Parathyroid adenoma (tissue), 2 donors: ENCODE measurements around the gene RRAGA.

Source experiments
- H2AFZ ChIP-seq: fragments of 300-600 bp; sonication (generic); one replicate; pipeline ENCODE4 v1.7.0; 2017; ENCODE audit warnings: antibody characterized with exemption, mild to moderate bottlenecking
- H3K27ac ChIP-seq: fragments of 300-600 bp; sonication (generic); one replicate; pipeline ENCODE4 v1.7.0; 2017
- H3K27me3 ChIP-seq: fragments of 300-600 bp; sonication (generic); one replicate; pipeline ENCODE4 v1.7.0; 2017; ENCODE audit warnings: low read length; ENCODE audit not compliant: control insufficient read depth, insufficient read depth
- H3K36me3 ChIP-seq: fragments of 300-600 bp; sonication (generic); one replicate; pipeline ENCODE4 v1.7.0; 2017; ENCODE audit warnings: low read length; ENCODE audit not compliant: control insufficient read depth, insufficient read depth
- H3K4me1 ChIP-seq: fragments of 300-600 bp; sonication (generic); one replicate; pipeline ENCODE4 v1.7.0; 2017; ENCODE audit warnings: control low read depth
- H3K4me2 ChIP-seq: fragments of 300-600 bp; sonication (generic); one replicate; pipeline ENCODE4 v1.7.0; 2017; ENCODE audit warnings: low read length
- H3K4me3 ChIP-seq: fragments of 300-600 bp; sonication (generic); one replicate; pipeline ENCODE4 v1.7.0; 2017; ENCODE audit warnings: low read depth, low read length
- H3K79me2 ChIP-seq: fragments of 300-600 bp; sonication (generic); one replicate; pipeline ENCODE4 v1.7.0; 2017; ENCODE audit warnings: control low read depth
- H3K9ac ChIP-seq: fragments of 300-600 bp; sonication (generic); one replicate; pipeline ENCODE4 v1.7.0; 2017; ENCODE audit warnings: mild to moderate bottlenecking
- H3K9me3 ChIP-seq: fragments of 300-600 bp; sonication (generic); one replicate; pipeline ENCODE4 v1.7.0; 2017; ENCODE audit warnings: low read length; ENCODE audit not compliant: control insufficient read depth
- TF ChIP-seq, protein P1 (sequence below): fragments of 300-600 bp; sonication (generic); IDR thresholded peaks from one replicate; pipeline ENCODE4 v1.7.0; 2017; ENCODE audit warnings: antibody characterized with exemption, mild to moderate bottlenecking
- donor health status: primary hyperparathyroidism.

RRAGA gene

GRCh38 chr9:19036611-19037010, 12.6 kb upstream of the RRAGA start:
- no peak overlapping the region for H3K4me3 ChIP-seq
- TF ChIP-seq, protein P1, sequence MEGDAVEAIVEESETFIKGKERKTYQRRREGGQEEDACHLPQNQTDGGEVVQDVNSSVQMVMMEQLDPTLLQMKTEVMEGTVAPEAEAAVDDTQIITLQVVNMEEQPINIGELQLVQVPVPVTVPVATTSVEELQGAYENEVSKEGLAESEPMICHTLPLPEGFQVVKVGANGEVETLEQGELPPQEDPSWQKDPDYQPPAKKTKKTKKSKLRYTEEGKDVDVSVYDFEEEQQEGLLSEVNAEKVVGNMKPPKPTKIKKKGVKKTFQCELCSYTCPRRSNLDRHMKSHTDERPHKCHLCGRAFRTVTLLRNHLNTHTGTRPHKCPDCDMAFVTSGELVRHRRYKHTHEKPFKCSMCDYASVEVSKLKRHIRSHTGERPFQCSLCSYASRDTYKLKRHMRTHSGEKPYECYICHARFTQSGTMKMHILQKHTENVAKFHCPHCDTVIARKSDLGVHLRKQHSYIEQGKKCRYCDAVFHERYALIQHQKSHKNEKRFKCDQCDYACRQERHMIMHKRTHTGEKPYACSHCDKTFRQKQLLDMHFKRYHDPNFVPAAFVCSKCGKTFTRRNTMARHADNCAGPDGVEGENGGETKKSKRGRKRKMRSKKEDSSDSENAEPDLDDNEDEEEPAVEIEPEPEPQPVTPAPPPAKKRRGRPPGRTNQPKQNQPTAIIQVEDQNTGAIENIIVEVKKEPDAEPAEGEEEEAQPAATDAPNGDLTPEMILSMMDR, result no peak

DNA sequence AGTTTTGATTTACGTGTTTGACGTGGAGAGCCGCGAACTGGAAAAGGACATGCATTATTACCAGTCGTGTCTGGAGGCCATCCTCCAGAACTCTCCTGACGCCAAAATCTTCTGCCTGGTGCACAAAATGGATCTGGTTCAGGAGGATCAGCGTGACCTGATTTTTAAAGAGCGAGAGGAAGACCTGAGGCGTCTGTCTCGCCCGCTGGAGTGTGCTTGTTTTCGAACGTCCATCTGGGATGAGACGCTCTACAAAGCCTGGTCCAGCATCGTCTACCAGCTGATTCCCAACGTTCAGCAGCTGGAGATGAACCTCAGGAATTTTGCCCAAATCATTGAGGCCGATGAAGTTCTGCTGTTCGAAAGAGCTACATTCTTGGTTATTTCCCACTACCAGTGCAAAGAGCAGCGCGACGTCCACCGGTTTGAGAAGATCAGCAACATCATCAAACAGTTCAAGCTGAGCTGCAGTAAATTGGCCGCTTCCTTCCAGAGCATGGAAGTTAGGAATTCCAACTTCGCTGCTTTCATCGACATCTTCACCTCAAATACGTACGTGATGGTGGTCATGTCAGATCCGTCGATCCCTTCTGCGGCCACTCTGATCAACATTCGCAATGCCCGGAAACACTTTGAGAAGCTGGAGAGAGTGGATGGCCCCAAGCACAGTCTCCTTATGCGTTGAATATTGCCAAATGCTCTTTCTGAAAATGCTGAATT, 850 bp downstream of the RRAGA start:
- no peaks in the 10 kb centered on the region for H3K36me3 ChIP-seq
- H3K27me3 ChIP-seq, result no peaks in the 10 kb centered on the region
- peak overlapping the region; percentile 82 for H3K4me2 ChIP-seq
- H3K4me3 ChIP-seq, result peak overlapping the region; percentile 72
- no peaks in the 10 kb centered on the region for H3K79me2 ChIP-seq
- peak overlapping the region; percentile 81 for H3K27ac ChIP-seq
- TF ChIP-seq, protein P1, result no peak
- no peaks in the 10 kb centered on the region for H3K9me3 ChIP-seq
- H3K4me1 ChIP-seq, result peaks cover 6% of the 10 kb centered on the region
- peak overlapping the region; percentile 83 for H2AFZ ChIP-seq
- no peak overlapping the region for H3K9ac ChIP-seq

More at GRCh38 chr9:19036611-19037010, 12.6 kb upstream of the RRAGA start:
- Histone ChIP-seq H3K4me1 (no peaks in the 10 kb centered on the region), H2AFZ (no peak overlapping the region), H3K79me2 (no peaks in the 10 kb centered on the region), H3K9me3 (no peaks in the 10 kb centered on the region), H3K4me2 (no peak overlapping the region), H3K9ac (no peak overlapping the region), H3K36me3 (no peaks in the 10 kb centered on the region), H3K27me3 (no peaks in the 10 kb centered on the region), H3K27ac (no peak overlapping the region)

DNA sequence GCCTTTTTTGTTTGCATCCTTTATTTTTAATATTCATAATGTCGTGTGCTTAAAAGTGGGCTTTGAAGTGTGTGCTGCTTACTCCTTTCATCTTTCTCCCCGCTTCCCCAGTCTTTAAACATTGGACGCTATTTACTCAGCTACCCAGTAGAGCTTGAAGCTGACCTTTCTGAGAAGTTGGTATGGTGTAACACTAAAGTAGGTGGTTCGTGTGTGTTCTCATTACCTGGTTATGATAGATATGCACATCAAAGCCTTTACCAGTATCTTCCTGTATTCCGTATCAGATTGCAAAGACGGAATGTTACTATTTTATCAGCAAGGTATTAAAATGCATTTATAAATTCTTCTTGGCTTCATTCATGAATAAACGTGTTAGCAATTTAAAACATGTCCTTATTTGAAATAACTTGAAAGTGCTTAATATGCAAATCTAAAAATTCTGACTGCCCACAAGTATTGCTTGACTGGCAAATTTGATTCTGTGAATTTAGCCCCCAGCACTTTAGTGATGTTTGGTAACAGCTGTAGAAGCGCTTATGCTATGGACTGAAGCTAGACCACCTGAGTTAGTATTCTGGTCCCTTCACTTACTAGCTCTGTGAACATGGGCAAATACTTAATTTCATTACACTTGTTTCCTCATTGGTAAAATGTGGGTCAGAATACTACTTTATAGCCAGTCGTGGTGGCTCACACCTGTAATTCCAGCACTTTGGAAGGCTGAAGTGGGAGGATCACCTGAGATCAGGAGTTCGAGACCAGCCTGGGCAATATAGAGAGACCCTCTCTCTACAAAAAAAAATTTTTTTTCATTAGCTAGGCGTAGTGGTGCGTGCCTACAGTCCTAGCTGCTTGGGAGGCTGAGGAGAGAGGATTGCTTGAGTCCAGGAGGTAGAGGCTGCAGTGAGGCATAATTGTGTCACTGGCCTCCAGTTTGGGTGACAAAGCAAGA, 1.7 kb downstream of the RRAGA start:
- Histone ChIP-seq H3K79me2 (no peaks in the 10 kb centered on the region), H3K4me2 (peak overlapping the region; percentile 82), H3K4me3 (peak overlapping the region; percentile 1), H3K36me3 (no peaks in the 10 kb centered on the region), H3K27ac (no peak overlapping the region), H3K27me3 (no peaks in the 10 kb centered on the region), H2AFZ (no peak overlapping the region), H3K9ac (no peak overlapping the region), H3K9me3 (no peaks in the 10 kb centered on the region), H3K4me1 (peaks cover 6% of the 10 kb centered on the region)
- TF ChIP-seq, protein P1, result no peak

GRCh38 chr9:19057033-19057432, 7.8 kb downstream of the RRAGA start:
- Histone ChIP-seq H3K27ac (no peak overlapping the region), H3K4me3 (no peak overlapping the region), H3K4me1 (no peaks in the 10 kb centered on the region), H3K9ac (no peak overlapping the region), H3K79me2 (no peaks in the 10 kb centered on the region), H3K36me3 (no peaks in the 10 kb centered on the region), H3K27me3 (no peaks in the 10 kb centered on the region), H3K4me2 (no peak overlapping the region), H2AFZ (no peak overlapping the region), H3K9me3 (no peaks in the 10 kb centered on the region)
- TF ChIP-seq, protein P1, result no peak
